ENCODE results near the gene MAOB.
A peak's percentile ranks its signal among the peaks of the same experiment; 100 is the strongest.
"Not testable (repeated sequence)": the region's sequence is repeated elsewhere in the genome, so short reads cannot be mapped to it uniquely, and the experiment has no call there.

Gene MAOB

GRCh38 chrX:43753637-43754036 is 128.6 kb downstream of the MAOB start:
- no peak for DNase-seq (ENCODE audit: low read depth in 2 of 2)

GRCh38 chrX:43750248-43750676 is 132.0 kb downstream of the MAOB start:
- peak; percentile 2 to 3 for DNase-seq (ENCODE audit: low read depth in 2 of 2)

GRCh38 chrX:43747476-43747875 is 134.8 kb downstream of the MAOB start:
- no peak for DNase-seq (ENCODE audit: low read depth in 2 of 2)

- DNase-seq (ENCODE audit: low read depth in 2 of 2), result no peak
These were observed 136.1 kb downstream of the MAOB start for GRCh38 chrX:43745938-43746721.

- no peak for DNase-seq (ENCODE audit: low read depth in 2 of 2)
These were observed 138.0 kb downstream of the MAOB start for GRCh38 chrX:43744284-43744683.

- no peak for DNase-seq (ENCODE audit: low read depth in 2 of 2)
These were observed 139.0 kb downstream of the MAOB start for GRCh38 chrX:43743100-43743822.

GRCh38 chrX:43741843-43742573 is 140.2 kb downstream of the MAOB start:
- DNase-seq (ENCODE audit: low read depth in 2 of 2), result no peak

GRCh38 chrX:43735957-43736356 is 146.3 kb downstream of the MAOB start:
- no peak for DNase-seq (ENCODE audit: low read depth in 2 of 2)

GRCh38 chrX:43735534-43735933 is 146.7 kb downstream of the MAOB start:
- no peak for DNase-seq (ENCODE audit: low read depth in 2 of 2)

GRCh38 chrX:43734444-43734843 is 147.8 kb downstream of the MAOB start:
- DNase-seq (ENCODE audit: low read depth in 2 of 2), result no peak

GRCh38 chrX:43733699-43734098 is 148.6 kb downstream of the MAOB start:
- DNase-seq (ENCODE audit: low read depth in 2 of 2), result no peak

- DNase-seq (ENCODE audit: low read depth in 2 of 2), result no peak
These were observed 151.2 kb downstream of the MAOB start for GRCh38 chrX:43731086-43731485.

- DNase-seq (ENCODE audit: low read depth in 2 of 2), result no peak
These were observed 153.3 kb downstream of the MAOB start for GRCh38 chrX:43728966-43729365.

GRCh38 chrX:43728002-43728401 is 154.2 kb downstream of the MAOB start:
- DNase-seq (ENCODE audit: low read depth in 2 of 2), result no peak

- not testable (repeated sequence) for DNase-seq (ENCODE audit: low read depth in 2 of 2)
These were observed 155.0 kb downstream of the MAOB start for GRCh38 chrX:43727254-43727653.

GRCh38 chrX:43725227-43725626 is 157.0 kb downstream of the MAOB start:
- DNase-seq (ENCODE audit: low read depth in 2 of 2), result not testable (repeated sequence)

- no peak for DNase-seq (ENCODE audit: low read depth in 2 of 2)
These were observed 161.3 kb downstream of the MAOB start for GRCh38 chrX:43720961-43721360.

- no peak for DNase-seq (ENCODE audit: low read depth in 2 of 2)
These were observed 162.2 kb downstream of the MAOB start for GRCh38 chrX:43720082-43720481.

- no peak for DNase-seq (ENCODE audit: low read depth in 2 of 2)
These were observed 163.3 kb downstream of the MAOB start for GRCh38 chrX:43718956-43719355.

GRCh38 chrX:43718546-43718945 is 163.7 kb downstream of the MAOB start:
- no peak for DNase-seq (ENCODE audit: low read depth in 2 of 2)

- no peak for DNase-seq (ENCODE audit: low read depth in 2 of 2)
These were observed 164.2 kb downstream of the MAOB start for GRCh38 chrX:43718081-43718480.

GRCh38 chrX:43717161-43717560 is 165.1 kb downstream of the MAOB start:
- DNase-seq (ENCODE audit: low read depth in 2 of 2), result no peak

- DNase-seq (ENCODE audit: low read depth in 2 of 2), result no peak
These were observed 165.6 kb downstream of the MAOB start for GRCh38 chrX:43716696-43717095.
